HG03039 (cell line): ENCODE measurements around the gene PRKCE.

Source experiments
- ATAC-seq: cut with Tn5 transposase; IDR thresholded peaks from one replicate; pipeline ENCODE4 v1.9.1; 2021; ENCODE audit warnings: mild to moderate bottlenecking, moderate library complexity; ENCODE audit not compliant: unreplicated experiment

The PRKCE gene

DNA sequence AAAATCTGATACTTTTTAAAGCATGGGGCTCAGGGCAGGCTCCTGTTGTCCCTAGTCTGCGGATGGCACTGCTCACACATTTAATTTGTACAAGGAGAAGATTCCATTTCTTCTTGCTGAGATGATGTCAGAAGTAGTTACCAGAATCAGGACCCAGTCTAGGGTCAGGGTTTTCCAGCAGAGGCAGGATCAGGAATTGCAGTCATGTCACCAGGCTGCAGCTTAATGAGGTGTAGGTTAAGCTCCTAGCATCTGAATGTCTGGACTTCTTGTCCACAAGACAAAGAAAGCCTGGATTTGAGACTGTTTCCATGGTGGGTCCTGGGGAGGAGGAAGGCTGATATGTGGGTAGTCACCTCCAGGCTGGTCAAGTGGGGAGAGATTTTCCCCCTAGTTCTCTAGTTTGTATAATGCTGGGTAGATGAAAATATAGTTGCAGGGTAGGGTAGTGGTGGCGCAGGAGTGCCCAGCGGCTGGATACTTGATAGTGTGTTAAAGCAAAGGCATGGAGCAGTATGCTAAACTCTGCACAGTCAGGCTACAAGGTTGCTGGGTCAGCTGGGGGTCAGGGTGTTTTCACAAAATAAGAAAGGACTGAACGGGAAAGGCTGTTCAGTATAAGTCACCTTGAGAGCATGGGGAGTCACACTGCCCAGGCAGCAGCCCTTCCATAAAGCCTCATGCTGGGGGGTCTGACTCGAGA lies 148.4 kb downstream of the PRKCE start:
- ATAC-seq, result no peak

GRCh38 chr2:45802499-45803138 lies 151.1 kb downstream of the PRKCE start:
- ATAC-seq, result no peak

DNA sequence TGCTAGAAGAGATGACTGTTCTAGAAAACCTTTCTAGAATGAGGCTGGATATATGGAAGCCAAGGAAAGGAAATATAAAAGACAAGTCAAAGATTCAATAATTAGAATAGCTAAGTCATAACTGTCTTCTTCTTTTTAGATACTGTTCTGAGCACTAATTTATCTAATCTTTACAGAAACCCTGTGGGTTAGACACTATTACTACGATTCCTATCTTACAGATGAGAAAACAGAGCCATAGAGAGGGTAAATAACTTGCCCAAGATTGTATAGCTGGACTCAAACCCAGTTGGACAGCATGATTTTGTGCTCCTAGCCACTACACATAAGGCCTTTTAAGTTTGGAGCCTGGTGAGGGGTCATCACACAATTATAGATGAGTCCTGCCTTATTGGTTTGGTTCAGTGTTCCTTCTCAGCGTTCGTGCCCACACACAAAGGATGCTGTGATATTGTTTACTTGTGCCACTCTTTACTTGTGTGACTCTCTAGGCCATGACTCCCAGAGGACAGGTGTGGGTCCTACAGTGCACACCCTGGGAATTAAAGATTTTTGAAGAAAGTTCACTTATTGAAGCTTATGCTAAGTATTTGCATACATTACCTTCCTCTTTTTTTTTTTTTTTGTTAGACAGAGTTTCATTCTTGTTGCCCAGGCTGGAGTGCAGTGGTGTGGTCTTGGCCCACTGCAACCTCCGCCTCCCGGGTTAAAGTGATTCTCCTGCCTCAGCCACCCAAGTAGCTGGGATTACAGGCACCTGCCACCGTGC lies 153.7 kb downstream of the PRKCE start:
- no peak for ATAC-seq

DNA sequence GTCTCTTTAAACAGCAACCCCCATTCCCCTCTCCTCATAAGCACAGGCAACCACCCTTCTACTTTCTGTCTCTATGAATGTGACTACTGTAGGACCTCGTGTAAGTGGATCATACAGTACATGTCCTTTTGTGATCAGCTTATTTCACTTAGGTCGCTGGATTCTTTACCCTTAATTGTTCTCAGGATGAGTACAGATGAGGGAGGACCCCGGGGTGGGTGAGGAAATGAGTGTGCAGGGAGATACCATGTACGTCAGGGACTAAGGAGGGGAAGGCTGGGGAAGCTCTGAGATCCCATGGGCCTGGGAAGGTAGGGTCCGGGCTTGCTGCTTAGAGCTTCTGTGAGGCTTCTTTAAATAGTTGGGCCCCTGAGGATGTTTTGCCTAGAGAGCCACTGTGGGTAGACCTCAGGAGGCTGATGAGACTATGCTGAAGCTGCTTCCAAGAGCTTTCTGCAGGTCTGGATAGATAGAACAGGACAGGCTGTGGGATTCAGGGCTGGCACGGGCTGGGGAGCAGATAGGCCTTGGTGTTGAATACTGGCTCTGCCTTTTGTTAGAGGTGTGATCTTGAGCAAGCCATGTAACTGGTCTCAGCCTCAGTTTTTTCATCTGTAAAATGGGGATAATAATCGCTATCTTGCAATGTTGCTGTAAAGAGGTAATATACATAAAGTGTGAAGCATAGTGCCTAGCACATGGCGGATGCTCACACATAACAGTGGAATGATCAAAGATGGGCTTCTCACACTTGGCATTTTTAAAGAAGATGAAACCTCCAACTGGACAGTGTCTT lies 155.3 kb downstream of the PRKCE start:
- ATAC-seq, result peak; percentile 77

GRCh38 chr2:45808294-45808800 lies 156.9 kb downstream of the PRKCE start:
- ATAC-seq, result no peak

GRCh38 chr2:45809205-45809604 lies 157.7 kb downstream of the PRKCE start:
- ATAC-seq, result no peak

GRCh38 chr2:45812011-45812500 lies 160.6 kb downstream of the PRKCE start:
- ATAC-seq, result no peak

GRCh38 chr2:45813003-45813941 lies 161.8 kb downstream of the PRKCE start:
- no peak for ATAC-seq

DNA sequence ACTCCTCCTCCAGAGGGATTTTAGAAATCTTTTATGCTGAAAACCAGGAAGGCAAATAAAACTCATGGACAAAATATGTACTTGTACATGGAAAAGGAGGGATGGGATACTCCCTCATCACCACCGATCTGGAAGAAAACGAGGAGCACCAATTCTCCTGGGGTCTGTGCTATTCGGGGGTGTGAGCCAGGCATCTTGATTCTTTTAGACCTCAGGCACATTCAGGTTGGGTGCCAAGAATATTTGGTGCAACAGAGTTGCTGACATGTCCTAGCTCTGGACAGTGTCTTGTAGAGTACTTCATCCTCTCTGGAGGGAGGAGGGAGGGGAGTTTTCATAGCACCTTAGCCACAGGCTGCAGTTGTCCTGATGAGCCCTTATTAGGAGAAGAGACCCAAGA lies 163.0 kb downstream of the PRKCE start:
- ATAC-seq, result no peak

DNA sequence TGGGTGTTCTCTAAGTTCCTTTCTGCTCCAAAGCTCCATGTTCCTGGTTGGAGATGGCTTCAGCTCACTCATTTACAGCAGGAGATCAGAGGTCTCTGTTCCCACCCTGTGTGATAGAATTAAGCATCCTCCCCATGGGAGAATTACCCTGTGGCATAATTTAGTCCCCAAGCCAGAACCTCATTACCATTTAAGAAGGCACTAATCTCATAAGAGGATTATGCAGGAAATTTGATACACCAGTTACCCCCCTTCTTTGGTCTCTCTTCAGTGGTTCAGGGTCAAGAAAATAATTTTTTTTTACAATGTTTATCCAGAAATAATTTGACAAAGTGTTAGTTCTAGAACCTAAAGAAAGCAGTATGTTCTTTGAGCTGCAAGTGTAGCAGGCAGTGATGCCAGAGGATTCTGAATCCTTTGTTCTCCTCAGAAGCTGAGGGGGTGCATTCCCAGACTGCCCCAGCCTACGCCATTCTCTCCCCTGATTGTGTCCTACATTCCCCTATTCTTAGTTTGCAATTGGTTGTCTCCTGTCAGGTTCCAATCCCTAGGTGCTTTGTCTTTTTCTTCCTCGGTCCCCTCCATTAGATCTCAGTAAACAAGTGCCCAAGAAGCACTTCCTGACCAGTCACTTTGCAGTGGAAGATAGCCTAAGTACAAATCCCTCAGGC lies 163.6 kb downstream of the PRKCE start:
- no peak for ATAC-seq

- ATAC-seq, result no peak
These were observed 164.8 kb downstream of the PRKCE start for GRCh38 chr2:45816272-45816671.

- no peak for ATAC-seq
These were observed 167.1 kb downstream of the PRKCE start for GRCh38 chr2:45818591-45818990.

DNA sequence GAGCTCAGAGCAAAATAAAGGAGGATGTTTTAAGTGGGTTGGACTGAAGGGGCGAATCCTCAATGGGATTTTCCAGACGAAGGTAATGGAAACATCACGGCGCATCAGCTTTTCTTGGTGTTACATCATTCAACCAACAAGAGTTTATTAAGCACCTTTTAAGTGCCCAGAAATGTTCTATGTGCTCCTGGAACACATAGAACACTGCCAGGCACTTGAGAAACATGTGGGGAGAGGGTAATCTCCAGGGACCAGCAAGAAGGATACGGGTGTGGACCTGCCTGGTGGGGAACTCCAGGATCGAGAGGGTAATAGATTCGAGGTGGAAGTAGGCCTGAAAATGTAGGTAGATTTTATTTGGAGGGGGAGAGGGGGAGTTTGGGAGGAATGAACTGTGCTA lies 168.6 kb downstream of the PRKCE start:
- no peak for ATAC-seq

- no peak for ATAC-seq
These were observed 170.2 kb downstream of the PRKCE start for GRCh38 chr2:45821558-45822271.

DNA sequence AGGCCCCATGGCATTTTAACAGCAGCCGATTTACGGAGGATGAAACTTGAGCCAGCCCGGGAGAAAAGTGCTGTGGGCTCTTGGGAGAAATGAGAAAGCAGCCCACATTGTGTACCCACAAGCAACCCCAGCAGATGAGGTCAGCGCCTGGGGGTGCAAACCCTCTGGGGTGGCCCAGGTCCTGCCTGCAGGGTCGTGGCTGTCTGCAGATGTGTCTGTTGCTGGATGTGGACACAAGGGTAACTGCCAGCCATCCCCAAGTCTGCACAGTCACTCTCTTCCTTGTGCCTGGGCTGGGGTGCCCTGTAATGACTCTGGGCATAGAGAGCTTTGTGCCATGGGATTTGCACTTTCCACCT lies 170.8 kb downstream of the PRKCE start:
- no peak for ATAC-seq

GRCh38 chr2:45823723-45824206 lies 172.3 kb downstream of the PRKCE start:
- no peak for ATAC-seq

GRCh38 chr2:45825001-45825651 lies 173.7 kb downstream of the PRKCE start:
- ATAC-seq, result no peak

GRCh38 chr2:45826460-45826859 lies 175.0 kb downstream of the PRKCE start:
- ATAC-seq, result no peak
